HG03196 (cell line): ENCODE measurements around the gene LITAFD.
"Not testable (repeated sequence)": the region's sequence is repeated elsewhere in the genome, so short reads cannot be mapped to it uniquely, and the experiment has no call there.

Source experiments
- ATAC-seq: cut with Tn5 transposase; IDR thresholded peaks from one replicate; pipeline ENCODE4 v1.9.1; 2021; ENCODE audit not compliant: unreplicated experiment

The LITAFD gene

DNA sequence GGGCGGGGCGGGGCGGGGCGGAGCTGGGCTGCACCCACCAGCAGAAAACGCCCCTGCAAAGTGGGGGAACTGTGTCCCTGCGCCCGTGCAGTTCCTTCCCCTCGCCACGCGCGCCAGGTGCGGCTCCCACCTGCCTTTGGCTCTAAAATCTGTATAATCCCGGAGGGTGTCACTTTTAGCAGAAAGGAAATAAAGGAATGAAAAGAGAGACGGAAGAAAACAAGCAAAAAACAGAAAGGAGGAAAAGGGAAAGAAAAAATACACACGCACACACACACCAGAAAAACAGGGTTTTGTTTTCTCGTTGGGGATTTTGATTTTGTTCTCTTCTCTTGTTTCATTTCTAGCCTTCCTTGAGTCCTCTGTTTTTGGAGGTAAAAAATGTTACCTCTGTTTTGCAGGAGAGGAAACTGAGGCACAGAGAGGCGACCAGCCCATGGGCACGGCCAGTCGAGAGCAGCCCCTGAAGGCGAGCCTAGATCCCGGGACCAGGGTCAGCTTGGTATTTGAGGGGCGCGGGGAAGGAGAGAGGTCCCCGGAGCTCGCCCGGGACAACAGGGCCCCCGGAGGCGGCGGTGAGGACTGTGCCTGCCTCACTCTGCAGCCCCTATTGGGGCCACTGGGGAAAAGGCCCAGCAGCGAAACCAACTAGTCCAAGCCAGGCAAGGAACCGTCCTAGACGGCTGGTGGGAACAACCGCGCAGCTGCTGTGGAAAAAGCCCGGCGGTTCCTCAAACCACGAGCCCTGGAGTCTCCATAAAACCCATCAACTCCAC, 12.8 kb upstream of the LITAFD start:
- ATAC-seq: no peak

GRCh38 chr16:8869988-8870241, 12.2 kb upstream of the LITAFD start:
- not testable (repeated sequence) for ATAC-seq

GRCh38 chr16:8872071-8872470, 10.1 kb upstream of the LITAFD start:
- ATAC-seq: no peak

GRCh38 chr16:8872967-8873865, 8.9 kb upstream of the LITAFD start:
- no peak for ATAC-seq

DNA sequence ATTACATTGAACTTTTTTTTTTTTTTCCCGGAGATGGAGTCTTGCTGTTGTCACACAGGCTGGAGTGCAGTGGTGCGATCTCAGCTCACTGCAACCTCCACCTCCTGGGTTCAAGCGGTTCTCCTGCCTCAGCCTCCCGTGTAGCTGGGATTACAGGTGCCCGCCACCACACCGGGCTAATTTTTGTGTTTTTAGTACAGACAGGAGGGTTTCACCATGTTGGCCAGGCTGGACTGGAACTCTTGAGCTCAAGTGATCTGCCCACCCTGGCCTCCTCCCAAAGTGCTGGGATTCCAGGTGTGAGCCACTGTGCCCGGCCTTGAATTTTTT, 8.3 kb upstream of the LITAFD start:
- ATAC-seq: not testable (repeated sequence)

GRCh38 chr16:8874388-8874787, 7.8 kb upstream of the LITAFD start:
- no peak for ATAC-seq

DNA sequence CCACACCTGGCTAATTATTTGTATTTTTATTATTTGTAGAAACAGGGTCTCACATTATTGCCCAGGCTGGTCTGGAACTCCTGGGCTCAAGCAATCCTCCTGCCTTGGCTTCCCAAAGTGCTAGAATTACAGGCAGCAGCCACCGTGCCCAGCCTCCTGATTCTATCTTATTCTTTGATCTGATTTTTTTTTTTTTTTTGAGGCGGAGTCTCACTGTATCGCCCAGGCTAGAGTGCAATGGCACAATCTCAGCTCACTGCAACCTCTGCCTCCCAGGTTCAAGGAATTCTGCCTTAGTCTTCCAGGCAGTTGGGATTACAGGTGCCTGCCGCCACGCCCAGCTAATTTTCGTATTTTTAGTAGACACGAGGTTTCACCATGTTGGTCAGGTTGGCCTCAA, 6.8 kb upstream of the LITAFD start:
- ATAC-seq: not testable (repeated sequence)

DNA sequence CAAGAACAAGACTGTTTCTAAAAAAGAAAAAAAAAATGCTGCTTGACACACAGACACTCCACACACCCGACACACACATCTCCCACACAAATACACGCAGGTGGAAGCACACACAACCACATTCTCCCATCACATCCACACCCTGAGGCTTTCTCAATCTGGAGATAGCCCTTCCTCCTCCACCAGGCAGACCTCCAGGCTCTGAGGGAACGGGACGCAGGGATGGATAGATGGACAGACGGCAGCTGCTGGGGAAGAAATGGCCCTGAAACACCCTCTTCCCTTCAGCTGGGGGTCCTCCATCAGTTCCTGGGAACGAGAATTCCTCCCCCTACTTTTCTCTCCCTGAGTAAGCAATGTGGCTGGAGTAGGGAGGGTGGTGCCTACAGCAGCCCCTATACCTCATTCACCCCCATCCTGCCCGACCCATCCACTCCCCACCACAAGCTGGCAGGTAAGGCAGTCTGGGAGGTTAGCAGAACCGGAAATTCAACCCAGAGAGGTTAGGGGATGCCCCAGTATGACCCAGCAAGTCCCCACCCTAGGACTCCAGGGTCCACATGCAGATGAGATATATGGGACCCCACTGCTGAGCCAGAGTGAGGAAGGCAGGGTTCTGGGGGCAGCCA, 4.1 kb upstream of the LITAFD start:
- no peak for ATAC-seq

DNA sequence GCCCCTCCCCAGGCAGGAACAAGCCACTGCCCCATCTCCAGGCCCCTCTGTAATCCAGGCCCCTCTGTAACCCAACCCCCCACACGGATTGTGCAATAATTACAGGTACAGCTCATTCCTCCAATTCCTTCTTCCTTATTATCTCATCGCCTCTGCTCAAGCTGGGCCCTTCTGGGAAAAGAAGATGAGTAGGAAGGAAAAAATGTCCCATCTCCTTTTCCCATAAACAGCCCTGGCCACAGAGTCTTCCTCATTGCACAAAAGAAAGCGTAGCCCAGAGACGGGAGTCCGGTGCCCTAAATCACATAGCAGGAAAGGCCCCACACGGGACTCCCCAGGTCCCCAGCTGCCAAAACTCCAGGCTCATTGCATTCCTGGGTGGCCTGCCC, 3.6 kb upstream of the LITAFD start:
- no peak for ATAC-seq

DNA sequence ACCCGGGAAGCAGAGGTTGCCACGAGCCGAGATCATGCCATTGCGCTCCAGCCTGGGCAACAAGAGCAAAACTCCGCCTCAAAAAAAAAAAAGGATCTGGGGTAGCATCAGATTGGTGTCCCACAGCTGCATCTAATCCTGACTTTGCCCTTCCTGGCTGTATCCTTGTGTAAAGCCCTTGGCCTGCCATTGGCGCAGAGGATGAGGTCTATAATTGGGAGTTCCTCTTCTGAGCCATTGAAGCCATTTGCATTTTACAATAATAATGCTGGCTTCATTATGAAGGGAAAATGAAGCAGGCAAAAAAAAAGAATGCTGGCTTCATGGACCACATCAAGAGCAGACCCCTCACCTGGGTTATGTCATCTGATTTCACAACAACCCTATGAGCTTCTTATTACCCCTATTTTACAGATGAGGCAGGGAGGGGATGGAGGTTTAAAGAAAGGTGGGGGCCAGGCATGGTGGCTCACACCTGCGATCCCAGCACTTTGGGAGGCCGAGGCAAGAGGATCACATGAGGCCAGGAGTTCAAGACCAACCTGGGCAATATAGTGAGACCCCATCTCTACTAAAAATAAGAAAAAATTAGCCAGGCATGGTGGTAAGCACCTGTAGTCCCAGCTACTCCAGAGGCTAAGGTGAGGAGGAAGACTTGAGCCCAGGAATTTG, 1.2 kb upstream of the LITAFD start:
- no peak for ATAC-seq

DNA sequence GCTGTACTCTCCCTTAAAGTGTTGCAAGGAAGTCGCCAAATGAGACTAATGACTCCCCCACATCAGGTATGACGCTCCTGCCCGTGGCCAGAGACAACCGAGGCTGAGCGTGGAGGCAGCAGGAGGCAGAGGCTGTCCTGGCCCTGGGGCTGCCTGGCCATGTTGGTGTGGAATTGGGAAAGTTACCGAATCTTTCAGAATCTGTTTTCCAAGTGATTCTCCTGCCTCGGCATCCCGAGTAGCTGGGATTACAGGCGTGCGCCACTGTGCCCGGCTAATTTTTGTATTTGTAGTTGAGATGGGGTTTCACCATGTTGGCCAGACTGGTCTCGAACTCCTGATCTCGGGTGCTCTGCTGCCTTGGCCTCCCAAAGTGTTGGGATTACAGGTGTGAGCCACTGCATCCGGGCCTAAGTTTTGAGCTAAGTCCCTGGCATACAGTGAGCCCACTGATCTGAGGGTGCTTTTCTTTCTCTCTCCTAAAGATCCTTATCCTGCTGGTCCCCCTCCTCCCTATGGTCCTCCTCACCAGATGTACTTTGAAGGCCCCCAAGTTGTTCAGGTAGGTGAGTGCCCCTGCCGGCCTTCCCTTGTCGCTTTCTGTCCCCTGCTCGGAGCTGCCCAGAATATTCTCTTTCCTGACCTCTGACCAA, 700 bp downstream of the LITAFD start:
- no peak for ATAC-seq

DNA sequence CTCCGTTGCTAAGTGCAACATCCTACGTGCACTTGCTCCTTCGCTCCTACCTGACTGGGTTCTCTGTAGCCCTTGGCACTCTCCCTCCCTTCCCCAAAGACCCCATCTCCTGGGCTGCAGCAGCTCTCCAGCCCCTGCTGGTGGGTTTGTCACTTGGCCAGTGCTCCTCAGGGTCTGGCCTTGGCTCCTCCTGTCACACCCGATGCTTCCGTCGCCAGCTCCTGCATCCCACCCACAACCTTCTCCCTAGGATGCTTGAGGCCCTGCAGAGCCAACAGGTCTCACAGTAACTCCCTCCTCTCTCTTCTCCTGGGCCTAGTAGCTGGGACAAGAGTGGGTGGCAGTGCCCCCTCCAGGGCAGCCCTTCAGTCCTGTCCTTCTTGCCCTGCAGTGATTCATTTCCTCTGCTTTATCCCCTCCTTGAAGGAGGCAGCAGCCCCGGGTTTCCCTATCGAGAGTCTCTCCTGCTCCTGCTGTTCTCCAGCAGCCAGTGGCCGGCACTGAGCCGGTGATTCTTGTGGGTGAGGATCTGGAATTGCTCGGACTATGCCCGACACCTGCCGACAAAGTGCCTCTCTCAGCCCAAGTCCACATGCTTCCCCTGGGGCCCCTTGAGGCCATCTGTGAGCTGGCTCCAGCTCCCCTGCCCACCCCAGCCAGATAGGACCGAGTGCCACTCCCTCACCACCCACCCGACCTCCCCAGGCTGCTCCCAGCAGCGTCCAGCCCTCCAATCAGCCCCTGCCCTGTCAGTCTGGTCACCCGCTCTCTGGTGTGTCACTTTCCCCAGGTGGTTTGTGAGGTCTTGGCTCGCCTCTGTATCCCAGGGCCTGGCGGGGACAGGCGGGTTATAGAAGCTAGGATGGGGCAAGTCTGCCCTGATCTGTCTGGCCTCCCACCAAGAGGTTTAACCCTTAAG, 3.8 kb downstream of the LITAFD start:
- no peak for ATAC-seq

GRCh38 chr16:8886593-8887430, 4.7 kb downstream of the LITAFD start:
- no peak for ATAC-seq

GRCh38 chr16:8887431-8887765, 5.2 kb downstream of the LITAFD start:
- no peak for ATAC-seq

GRCh38 chr16:8887952-8888560, 5.9 kb downstream of the LITAFD start:
- ATAC-seq: no peak

DNA sequence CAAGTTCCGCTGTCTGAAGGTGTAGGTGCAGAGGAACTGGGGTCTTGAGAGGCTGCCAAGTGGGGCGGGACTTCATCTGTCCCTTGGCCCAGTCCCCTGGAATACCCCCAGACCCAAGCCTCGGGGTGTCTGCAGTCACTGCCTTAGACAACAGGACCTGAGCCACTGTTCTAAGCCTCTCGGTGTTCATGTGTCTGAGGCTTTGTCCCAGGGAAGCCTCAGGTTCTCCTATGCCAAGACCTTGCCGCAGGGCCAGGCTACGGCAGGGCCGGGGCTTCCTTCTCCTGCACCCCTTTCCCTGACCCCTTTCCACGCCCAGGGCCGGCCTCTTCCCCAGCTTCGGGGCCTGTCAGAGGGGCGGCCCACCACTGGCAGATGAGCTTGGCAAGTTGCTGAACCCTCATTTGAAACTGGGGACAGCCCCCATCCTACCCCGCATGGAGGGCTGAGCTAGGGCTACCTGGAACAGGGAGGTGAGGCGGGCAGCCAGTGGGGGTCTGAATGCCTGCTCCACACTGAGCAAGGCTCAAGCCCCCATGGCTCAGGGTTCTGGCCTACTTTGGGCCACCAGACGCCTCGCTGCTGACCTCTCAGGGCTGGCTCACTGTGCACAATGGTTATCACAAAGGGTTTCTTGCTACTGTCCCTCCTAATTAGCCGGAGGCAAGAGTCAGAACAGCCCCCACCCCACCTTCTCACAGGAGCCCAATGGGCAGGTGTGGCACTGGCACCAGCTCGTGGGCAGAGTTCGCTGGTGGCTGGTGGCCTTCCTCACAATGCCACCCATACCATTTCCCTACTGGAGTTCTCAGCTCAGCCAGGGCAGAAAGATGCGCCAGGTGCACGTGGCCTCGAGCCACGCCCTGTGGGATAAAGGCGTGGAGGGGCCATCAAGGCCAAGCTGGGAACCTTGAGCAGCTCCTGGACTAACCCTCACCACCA, 7.1 kb downstream of the LITAFD start:
- ATAC-seq: no peak

DNA sequence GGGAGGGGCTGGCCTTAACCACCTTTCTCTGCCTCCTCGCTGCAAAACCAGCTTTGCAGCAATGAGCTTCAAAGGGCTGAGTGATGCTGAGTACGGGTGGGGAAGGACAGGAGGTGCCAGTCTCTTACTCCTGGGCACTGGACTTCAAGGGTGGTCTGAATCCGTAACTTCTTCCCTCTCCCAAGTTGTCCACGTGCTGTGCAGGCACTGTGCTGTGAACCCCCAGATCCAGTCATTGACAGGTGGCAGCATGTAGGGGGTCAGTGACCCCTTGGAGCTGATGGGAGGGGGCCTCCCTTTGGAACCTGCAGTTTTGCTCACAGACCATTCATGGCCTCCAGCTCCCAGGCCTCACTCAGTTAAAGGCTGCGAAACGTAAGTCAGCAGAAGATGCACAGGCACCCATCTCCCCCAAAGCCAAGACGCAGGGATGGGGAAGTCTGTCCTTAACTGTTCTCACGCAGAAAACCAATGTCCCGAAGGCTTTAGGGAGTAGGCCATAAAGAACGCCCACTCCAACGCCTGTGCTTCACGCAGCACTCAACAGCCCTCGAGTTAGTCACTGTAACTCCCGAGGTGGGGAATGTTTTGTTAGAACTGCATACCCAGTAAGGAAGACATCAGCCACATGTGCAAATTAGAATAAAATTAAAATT, 7.9 kb downstream of the LITAFD start:
- ATAC-seq: no peak
